HG03097 (cell line): ENCODE measurements around the gene HCFC1R1.

ENCODE experiments used
- ATAC-seq: cut with Tn5 transposase; IDR thresholded peaks from one replicate; pipeline ENCODE4 v1.9.1; 2021; ENCODE audit not compliant: unreplicated experiment, low FRiP score

Gene HCFC1R1

DNA sequence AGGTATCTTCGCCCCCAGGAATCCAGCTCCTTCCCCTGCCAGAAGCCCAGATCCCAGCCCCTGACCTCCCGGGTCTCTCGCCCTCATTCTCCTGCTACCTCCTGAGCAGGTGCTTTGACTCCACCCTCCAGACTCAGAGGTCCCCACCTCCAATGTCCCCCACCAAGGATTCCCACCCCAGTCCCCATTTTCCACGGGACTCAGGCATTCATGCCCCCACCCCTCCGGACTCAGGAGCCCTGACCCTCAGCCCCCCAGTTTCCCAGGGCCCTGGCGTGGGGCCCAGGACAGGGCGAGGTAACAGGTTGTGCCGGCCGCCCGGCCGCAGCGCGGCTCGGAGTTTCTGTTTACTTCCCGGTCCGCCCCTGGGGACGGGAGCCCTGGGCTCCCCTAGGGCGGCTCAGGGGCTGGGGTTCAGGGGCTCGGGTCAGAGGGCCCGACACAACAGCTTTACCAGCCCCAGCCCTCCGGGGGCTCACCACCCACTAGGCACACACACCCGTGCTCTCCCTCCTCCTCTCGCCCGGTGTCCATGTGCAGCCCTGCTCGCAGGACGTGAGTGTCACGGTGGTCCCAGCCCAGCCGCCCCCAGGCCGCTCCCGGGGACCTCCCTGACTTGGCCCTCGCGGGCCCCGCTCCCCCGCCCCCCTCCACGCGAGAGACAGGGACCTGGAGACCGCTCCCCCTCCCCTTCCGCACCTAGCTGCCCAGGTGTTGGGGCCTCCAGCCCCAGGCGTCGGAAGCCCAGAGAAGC lies 12.4 kb upstream of the HCFC1R1 start:
- ATAC-seq: no peak

DNA sequence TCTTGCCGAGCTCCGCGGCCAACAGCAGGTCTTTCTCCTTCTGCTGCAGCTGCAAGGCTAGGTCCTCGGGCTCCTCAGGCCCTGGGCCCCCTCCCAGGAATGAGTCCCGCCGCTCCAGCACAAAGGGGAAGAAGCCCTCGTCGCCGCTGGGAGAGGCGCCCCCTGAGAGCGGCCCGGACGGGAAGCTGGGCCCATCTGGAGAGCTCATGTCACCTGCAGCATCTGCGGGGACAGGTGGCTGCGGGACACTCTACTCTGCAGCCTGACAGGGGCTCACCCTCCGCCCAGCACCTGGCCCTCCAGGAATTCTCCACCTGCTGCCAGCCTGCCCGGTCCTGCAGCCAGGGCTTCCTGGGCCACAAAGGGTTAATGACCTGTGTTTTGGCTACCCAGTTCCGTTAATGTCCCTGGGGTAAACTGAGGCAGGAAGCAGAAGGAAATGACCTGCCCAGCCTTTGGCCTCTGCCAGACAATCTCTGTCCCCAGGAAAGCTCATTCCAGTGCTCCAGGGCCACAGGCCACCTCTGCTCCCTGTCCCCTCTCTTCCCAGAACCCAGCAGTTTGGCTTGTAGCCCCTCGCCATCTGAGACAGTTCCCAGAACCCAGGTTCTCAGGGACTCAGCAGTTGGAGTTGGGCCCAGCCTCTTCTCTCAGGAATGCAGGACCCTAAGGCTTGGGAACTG lies 11.7 kb upstream of the HCFC1R1 start:
- no peak for ATAC-seq

DNA sequence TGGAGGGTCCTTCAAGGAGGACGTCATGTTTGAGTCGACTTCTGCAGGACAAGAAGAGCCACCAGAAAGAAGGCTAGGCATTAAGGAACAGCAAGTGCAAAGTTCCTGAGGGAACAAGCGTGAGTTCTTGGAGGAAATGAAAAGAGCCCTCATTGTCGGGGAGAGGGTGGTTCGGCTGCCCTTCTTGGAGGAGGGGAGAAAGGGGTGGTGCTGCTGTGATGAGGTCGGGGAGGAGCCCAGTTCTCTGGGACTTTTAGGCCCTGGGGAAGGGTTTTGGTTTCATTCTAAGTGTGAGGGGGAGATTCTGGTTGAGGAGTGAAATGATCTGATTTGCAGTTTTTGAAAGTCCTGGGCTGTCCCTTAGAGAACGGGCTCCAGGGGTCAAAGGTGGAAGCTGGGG lies 8.9 kb upstream of the HCFC1R1 start:
- ATAC-seq: no peak

DNA sequence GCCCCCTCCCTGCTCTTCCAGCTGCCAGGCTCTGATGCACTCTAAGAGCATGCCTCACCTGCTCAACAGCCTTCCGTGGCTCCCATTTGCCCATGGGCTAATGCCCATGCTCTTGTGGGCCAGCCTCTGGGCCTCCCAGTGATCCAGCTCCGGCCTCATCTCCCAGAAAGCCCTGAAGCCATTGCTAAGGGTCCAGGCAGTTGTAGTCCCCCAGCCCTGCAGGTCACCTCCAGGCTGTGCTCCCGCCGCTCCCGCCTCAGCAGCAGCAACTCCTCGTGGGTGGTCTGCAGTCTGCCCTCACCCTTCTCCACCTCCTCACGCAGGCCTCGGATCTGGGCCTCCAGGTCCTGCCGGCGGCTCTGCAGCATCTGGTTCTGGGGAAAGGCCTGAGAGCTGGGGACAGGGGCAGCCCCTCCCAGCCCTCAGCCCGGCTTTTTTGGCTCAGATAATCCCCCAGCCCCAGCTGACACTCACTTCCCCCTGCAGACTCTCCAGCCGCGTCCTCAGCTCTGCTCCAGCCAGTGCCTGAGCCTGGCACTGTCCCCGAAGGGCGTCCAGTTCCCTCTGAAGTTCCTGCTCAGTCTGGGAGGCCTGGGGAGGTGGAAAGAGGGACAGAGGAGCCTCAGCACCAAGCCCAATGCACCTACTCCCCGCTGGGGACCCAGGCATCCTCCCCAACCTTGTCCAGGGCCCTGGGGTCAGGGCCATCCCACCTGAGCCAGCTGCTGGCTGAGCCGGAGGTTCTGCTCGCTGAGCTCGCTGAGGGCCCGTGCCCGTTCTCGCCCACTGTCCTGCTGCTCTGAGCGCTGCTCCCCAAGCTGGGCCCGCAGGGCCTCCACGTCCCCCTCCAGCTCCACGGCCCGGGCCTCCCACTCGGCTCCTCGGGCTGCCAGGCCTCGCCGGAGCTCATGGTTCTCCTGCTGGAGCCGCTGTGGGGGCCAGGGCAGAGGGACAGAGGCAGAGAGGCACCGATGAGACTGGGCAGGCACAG lies 6.8 kb upstream of the HCFC1R1 start:
- ATAC-seq: no peak

DNA sequence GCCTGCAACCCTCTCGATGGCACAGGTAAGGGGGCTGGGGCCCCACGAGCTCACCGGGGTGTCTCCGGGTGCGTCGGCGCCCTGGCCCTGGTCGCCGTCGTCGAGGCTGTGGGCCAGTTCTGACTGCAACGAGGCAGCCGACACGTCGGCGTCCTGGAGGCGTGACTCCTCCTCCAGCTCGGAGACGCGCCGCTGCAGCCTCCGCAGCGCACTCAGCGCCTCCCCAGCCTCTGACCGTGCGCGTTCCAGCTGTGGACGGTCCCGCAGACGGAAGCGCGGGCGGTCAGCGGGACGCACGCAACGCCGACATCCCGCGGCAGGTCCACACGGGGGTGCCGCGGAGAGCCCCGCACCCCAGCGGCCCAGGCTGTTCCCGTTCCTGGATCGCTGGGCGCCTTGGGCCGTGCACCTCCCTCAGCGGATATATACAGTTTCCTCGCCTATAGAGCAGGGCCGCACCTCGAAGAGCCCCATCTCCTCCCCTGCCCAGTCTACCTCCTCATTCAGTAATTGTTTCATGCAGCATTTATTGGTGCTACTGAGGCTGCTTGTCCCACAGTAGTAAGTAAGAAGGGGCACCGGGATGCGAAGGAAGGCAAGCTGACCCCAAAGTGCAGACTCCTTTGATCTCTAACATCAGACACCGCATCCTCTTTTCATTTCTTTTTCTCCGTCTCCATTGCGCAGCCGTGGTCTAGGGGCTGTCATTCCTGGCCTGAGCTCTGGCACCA lies 5.9 kb upstream of the HCFC1R1 start:
- ATAC-seq: no peak

DNA sequence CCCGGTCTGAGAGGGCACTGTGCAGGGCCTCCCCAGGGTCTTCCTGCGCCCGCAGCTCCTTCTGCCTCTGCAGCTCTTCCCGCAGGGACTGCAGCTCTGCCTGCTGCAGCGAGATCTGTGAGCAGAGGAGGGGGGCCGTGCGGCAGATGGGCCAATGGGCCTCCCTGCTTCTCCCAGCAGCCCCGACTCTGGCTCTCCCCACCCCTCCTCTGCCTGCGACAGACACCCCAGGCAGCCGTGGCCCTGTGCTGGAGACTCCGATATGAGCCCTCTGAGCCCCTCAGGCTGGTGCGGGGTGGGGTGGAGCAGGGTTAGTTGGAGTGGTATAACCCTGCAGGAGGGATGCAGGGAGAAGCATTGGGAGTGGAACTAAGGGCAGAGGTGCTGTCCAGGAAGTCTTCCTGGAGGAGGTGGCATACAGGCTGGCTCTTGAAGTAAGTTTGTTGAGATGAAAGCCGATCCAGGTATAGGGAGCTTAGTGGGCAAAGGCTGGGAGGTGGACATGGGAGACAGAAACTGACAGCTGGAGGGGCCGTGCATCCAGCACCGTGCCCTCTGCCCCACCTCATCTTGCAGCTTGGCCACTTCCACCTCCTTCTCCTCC lies 5.1 kb upstream of the HCFC1R1 start:
- ATAC-seq: no peak

DNA sequence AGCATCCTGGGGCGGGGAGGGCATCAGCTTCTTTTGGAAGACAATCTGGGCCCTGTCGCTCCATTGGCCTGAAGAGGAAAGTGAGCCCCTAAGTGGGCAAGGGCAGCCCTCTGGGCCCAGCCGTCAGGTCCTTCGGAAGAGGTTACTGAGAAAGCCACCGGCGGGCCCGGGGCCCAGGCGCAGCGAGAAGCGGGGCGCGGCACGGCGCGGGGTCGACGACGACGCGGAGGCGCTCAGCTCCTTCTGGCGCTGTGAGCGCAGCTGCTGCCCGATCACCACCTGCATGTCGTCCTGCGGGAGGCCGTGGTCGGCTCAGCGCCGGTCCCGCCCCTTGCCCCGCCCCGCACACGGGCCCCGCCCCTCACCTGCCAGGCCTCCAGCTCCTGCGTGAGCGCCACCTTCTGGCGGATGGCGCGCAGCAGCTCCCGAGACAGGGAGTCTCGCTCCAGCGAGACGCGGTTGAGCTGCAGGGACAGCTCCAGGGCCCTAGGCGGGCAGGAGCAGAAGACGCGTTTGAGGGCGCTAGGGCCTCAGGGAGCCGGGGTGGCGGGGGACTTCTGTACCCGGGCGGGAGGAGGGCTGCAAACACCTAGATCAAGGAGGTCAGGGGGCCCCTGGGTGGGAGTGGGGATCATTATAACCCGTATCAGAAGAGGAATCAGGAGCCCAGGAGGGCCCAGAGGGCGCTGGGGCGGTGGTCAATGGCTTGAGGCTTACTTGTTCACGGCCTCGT lies 4.4 kb upstream of the HCFC1R1 start:
- ATAC-seq: peak; percentile 29

DNA sequence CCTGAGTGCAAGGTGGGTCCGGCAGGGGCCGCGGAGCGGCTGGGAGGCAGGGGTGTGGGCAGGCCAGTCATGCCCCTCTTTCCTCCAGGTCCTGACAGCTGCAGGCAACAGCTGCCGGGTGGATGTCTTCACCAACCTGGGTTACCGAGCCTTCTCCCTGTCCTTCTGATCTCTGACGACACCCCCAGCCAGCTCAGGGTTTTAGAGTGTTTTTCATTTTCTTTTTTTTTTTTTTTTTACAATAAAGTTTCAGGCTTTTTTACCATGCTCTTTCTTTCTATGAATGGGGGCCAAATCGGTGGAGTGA lies 3.7 kb upstream of the HCFC1R1 start:
- no peak for ATAC-seq

DNA sequence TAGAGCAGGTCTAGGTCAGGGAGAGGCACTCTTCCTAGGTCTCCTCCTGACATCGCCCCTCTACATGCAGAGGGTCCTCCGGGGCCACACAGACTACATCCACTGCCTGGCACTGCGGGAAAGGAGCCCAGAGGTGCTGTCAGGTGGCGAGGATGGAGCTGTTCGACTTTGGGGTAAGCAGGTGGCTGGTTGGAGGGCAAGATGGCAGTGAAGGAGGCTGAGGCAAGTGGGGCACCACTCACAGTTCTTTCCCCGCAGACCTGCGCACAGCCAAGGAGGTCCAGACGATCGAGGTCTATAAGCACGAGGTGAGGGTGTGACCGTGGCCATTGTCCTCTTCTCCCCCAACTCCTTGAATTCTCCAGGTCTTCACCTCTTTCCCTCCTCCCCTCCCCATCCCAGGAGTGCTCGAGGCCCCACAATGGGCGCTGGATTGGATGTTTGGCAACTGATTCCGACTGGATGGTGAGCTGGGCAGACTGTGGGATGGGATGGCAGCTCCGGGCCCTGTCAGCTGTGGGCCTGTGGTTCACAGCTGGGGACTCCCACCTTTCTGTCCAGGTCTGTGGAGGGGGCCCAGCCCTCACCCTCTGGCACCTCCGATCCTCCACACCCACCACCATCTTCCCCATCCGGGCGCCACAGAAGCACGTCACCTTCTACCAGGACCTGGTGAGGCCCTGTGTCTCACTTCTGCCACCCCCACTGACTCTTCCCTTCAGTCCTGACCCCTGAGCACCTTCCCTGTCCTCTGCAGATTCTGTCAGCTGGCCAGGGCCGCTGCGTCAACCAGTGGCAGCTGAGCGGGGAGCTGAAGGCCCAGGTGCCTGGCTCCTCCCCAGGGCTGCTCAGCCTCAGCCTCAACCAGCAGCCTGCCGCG lies 3.1 kb upstream of the HCFC1R1 start:
- no peak for ATAC-seq

DNA sequence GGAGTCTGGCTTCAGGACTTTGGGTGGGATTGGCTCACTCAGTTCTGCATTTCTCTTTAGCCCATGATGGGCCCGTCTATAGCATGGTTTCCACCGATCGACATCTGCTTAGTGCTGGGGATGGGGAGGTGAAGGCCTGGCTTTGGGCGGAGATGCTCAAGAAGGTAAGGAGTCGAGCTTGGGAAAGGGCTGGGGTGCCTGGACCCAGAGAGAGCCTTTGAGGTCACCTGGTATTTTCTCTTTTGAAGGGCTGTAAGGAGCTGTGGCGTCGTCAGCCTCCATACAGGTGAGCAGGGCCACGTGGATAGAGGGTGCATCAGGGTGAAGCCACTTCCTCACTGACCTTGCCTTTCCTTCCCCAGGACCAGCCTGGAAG lies 2.2 kb upstream of the HCFC1R1 start:
- no peak for ATAC-seq

DNA sequence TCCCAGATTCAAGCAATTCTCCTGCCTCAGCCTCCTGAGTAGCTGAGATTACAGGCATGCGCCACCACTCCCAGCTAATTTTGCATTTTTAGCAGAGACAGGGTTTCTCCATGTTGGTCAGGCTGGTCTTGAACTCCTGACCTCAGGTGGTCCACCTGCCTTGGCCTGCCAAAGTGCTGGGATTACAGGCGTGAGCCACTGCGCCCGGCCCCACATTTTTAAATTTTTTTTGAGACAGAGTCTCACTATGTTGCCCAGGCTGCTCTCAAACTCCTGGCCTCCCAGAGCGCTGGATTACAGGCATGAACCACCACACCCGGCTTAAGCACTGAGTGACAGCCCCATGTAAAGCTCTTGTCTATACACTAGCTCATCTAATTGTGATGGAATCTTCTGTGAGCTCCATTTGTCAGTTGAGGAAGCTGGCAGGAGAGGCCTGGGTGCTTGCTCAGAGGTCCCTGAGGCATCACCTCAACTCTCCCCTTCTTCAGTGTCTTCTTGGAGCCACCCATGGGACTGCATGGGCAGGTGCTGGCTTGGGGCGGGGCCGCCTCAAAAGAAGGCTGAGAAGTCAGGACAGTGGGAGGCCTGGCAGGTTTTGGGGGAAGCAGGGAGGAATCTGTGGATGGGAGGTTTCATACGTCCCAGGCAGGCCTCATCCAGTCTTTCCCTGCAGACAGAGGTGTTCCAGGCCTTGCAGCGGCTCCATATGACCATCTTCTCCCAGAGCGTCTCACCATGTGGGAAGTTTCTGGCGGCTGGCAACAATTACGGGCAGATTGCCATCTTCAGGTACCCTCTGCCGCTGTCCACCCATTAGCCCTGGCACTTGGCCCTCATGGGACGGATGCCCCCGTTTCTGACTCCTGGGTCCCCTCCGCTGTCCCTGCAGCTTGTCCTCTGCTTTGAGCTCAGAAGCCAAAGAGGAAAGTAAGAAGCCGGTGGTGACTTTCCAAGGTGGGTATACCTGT lies 1.6 kb upstream of the HCFC1R1 start:
- ATAC-seq: no peak

DNA sequence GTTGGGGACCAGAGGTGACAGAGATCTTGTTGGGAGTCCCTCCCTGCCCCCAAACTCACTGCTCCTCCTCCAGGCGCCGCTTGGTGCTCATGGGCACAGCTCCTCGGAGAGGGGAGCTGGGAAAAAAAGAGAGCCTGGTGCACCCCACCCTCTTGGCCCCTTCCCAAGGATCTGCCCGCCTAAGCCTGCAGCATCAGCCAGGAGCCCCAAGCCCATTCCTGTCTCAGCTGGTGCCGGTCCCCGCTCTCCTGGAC lies 400 bp downstream of the HCFC1R1 start:
- no peak for ATAC-seq

DNA sequence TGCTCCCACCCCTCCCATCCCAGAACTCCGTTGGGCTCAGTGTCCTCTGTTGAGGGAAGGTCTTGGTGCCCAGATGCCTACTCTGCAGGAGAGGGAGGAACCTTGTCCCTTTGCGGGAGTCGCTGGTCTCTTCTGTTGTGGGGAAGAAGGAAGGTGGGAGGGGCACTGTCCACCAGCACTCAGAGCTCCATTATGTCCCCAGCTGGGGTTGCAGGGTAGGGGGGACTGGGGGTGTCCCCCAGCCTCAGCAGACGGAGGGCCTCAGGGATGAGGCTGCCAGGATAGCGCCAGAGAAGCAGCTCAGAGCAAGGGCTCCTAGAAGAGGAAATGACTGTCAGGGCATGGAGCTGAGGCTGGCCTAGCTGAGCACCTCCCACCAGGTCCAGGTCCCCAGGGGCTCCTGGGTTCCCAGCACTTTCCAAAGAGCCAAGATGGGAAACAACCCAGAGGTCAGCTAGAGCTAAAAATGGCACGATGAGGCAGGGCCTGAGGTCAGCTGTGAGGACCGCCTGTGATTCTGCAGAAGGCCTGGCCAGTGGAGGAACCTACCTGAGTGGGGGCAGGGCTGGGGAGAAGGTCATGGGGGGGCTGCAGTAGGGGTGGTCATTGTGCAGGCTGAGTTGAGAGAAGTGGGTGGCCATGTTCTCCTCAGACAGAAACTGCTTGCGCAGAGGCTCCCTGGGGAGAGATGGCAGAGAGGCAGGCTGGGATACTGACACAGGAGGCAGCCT lies 893 bp downstream of the HCFC1R1 start:
- no peak for ATAC-seq

DNA sequence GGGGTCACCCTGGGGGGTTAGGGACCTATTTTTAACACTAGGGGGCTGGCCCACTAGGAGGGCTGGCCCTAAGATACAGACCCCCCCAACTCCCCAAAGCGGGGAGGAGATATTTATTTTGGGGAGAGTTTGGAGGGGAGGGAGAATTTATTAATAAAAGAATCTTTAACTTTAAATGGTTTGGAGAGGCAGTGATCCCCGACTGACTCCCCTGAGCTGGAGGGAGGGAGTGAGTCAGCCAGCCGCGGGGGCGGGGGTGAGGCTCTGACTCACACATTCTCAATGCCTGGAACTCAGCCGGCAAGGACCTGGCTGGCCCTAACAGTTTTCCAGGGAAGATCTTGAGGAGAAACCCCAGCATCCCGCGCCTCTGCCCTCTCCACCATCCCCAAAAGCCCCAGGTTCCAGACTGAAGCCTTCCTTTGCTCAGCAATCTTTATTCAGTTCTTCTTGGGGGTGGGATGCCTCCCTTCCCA lies 1.5 kb downstream of the HCFC1R1 start:
- no peak for ATAC-seq

DNA sequence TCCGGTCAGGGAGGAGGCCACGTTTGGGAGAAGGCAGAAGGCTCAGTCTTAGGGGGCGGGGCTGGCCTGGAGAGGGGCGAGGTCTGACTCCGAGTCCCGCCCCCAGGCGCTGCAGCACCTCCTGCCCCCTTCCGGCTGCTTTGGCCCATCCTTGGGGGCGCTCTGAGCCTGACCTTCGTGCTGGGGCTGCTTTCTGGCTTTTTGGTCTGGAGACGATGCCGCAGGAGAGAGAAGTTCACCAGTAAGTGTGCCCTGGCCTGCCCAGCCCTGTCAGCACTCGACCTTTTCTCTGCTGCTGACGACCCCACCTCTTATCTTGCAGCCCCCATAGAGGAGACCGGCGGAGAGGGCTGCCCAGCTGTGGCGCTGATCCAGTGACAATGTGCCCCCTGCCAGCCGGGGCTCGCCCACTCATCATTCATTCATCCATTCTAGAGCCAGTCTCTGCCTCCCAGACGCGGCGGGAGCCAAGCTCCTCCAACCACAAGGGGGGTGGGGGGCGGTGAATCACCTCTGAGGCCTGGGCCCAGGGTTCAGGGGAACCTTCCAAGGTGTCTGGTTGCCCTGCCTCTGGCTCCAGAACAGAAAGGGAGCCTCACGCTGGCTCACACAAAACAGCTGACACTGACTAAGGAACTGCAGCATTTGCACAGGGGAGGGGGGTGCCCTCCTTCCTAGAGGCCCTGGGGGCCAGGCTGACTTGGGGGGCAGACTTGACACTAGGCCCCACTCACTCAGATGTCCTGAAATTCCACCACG lies 2.1 kb downstream of the HCFC1R1 start:
- no peak for ATAC-seq
